NCI-H2107 treated with DMSO at 0.1 percent for 48 hours (cell line): ENCODE measurements around the gene SMAD6.

Experiments used
- DNase-seq: peaks from one replicate; lab custom pipeline; 2025; ENCODE audit not compliant: unreplicated experiment; lab: John Stamatoyannopoulos, UW

The SMAD6 gene

DNA sequence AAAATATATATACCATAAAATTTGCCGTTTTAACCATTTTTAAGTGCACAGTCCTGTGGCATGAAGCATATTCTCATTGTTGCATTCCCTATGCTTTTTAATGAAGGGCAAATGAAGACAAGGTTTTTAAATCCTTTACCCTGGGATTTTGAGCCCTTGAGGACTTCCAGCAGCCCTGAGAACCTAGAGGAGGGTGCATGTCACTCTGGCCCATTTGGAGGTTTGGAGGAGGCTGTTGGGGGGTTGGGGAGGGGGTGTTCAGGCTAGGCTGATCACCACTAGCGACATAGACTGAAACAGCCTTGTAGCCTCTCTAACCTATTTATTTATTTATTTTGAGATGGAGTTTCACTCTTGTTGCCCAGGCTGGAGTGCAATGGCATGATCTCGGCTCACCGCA, 86.0 kb downstream of the SMAD6 start:
- no peak for DNase-seq

DNA sequence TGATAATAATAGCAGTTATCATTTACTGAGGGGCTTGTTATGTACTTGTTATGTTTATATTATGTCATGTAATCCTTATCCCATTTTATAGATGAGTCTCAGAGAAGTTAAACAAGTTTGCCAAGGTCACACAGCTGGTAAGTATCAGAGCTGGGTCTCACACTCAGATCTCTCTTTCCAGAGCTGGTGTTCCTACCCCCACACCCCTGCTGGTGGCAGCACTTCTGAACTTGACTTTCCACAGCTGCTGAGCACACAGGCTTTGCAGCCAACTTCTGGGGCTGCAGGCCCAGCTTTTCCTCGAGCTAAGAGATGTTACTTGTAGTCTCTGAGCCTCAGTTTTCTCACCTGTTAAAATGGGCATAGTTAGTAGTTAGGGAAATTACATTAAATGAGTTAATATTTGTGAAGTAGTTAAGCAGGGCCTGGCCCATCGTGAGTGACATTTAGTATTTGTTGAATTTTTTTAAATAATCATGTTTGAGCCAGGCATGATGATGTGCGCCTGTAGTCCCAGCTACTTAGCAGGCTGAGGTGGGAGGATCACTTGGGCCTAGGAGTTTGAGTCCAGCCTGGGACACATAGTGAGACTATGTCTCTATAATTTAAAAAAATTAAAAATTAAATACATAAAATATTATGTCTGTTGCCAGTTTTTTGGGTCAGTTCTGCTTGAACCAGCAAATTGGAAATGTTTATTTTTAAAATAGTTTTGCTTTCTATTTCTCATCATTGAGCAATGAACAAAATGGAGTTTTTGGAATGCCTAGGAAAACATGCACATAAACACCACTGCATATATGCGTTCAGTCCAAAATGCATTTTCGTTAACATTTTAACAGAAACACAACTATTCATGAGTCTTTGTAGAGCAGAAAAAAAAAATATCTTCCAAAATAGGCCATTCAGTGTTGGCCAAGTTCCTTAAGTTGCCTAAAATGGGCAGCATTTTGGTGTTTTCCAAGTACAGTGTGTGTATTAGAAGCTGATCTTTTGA, 87.3 kb downstream of the SMAD6 start:
- no peak for DNase-seq

DNA sequence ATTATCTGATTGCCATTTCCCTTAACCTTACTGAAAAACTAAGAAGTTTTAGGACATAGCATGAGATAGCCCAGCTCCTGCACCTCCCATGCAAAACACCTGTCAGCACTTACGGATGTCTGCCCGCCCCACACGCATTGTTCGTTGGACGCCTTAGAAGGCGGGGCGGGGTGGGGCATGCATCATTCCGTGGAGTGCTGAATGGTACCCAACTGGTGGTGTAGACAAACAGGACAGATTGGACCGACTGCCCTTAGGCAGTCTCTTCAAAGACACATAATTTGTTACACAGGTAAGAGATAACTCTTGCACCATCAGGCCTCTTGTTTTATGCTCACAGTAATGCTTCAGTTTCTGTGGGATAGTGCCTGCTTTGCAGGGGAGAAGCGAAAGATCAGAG, 93.8 kb downstream of the SMAD6 start:
- DNase-seq = no peak

DNA sequence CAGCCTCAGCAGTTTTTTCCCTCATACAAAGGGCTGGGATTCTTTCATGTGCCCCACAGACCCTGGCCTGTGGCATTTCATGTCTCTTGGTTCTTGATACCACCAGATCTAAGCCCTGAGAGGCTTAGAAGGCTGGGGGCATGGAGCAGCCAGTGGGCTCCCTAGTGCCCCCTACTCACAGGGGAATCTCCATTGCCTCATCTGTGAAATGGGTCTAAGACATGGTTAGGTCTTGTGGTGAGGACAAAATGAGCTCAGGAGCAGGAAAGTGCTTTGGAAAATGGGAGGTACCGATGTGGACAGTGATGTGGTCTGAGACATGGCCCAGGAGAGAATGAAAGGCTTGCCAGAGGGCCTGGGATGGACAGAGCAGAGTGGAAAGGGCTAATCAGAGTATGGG, 94.3 kb downstream of the SMAD6 start:
- no peak for DNase-seq

DNA sequence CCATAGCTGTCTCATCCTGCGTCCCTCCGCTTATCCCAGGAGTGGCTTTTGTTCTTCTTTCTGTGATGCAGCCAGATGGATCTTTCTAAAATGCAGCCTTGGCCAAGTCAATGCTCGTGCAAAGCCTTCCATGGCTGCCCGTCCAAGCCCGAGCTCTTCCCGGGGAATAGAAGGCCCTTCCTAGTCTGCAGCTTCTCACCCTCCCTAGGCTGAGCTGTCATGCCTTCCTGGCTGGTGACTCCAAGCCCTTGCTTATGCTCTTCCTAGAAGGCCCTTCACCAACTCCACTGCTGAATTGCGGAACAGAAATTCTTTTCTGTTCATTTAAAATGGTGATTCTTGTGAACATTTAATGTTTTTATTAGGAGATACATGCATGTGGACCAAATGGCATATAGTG, 95.9 kb downstream of the SMAD6 start:
- no peak for DNase-seq

DNA sequence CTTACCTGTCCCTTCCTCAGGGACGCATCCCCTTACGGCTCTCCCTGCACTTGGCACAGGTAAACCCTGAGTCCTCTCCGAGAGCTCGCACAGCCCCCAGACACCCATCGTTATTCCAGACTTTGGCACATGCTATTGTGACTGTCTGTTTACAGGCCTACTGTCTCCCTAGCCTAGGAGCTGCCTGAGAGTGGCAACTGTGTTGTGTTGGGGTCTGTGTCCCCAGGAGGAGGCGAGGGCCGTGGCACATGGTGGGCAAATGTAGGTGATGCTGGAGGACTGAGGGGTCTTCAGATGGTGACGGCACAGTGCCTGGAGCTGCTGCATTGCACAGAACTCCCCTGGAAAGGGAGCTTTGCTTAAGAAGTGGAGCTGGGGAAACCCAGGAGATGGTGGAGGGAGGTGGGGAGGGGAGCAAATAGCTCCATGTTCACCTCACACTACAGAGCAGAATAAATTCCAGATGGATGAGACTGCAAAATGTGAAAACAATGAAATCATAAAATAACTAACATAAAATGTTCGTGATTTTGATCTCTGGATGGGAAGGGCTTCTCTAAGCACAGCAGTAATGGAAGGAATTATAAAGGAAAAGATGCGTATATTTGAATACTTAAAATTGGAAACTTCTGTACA, 96.5 kb downstream of the SMAD6 start:
- DNase-seq = no peak

DNA sequence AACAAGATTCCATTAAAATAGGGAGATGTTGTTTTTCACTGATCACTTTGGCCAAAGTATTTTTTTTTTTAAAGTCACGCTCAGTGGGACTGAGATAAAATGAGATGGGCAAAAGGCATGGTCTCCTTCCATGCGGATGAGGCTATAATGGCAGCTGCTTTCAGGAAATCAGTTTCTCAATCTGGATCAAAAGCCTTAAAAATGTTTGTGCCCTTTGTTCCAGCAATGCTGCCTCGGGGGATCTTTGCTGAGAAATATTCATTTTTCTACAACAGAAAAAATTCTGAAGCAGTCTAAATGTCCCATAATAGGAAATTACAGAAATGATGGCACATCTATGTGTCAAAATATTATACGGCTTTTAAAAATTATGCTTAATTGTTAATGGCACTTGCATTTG, 97.2 kb downstream of the SMAD6 start:
- no peak for DNase-seq

DNA sequence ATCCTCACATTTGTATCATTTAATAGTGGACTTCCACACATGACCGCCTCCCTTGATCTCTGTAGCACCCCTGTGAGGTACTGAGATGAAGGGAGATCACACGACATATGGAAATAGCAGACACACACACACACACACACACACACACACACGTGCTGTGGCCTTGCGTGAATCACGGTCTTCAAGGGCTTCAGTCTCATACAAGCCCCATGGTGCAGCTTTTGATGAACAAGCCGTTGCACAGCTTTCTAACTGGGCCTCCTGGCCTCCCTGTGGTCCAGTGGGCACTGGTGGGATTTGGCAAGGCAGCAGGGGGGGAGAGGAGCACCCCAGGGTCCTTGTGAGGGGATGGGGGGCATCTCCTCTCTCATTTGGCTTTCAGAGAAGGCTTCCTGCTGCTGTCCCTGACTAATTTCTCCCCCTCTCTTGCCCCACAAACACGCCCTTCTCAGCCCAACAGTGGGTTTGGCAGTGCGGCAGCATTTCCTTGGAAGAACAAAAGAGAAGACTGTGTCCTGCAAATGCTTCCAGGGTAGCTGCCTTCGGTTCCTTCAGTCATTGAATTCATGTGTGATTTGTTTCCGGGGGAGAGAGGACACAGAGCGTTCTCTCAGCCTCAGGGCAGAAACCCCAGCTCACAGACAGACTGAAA, 98.7 kb downstream of the SMAD6 start:
- DNase-seq = no peak

DNA sequence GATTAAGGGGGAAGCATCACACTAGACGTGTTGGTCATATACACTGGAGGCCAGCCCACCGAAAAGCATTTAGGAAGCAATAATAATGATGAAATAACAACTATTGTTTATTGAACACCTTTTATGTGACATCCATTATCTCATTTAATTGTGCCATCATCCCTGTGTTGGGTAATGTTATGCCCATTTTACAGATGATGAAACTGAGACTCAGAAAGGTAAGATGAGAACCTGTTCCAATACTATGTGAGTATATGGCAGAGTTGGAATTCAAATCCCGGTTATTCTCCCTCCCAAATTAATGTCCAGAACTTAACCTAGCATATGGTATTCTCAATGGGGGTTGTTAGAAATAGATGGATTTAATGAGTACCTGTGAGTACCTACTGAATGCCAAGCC, 99.2 kb downstream of the SMAD6 start:
- DNase-seq = no peak

DNA sequence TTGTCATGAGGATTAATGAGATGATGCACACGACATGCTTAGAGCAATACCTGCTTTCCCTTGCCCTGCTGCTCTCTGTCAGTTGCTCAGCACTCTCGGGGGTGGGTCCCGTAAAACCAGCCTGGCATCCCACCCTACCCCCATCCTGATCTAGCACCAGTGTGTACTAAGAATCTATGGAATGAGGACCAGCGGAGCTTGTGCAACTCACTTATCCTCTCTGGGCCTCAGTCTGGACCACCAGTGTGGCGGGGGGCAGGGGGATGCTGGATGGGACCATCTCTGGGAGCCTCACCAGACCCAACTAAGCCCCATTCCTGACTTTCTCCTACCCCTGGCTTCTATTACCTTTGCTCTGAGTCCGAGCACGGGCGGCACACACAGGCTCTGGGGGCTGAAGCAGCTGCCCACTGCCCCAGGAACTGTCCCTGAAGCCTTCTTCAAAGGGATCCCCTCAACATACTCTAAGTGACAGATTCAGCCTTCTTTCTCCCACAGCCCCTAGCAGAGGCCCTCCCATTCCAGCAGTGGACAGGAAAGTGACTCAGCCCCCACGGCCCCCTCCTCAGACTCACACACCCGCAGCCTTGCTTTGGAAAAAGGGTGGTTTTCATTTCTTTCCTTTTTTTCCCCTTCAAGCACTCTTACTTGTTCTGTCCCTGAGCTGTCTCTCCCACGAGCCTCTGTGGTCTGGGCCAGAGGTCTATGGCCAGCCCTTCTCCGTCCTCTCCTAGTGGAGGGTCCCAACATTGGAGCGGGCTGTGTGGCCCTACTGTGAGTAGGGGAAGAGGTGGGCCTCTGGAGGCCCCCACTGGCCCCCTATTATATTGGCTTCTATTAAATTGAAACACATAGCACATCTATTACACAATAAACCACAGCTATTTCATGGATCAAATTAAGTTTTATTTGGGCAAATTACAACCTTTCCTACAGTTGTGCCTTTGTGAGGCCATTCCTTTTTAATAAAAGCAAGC, 100.3 kb downstream of the SMAD6 start:
- DNase-seq = no peak

DNA sequence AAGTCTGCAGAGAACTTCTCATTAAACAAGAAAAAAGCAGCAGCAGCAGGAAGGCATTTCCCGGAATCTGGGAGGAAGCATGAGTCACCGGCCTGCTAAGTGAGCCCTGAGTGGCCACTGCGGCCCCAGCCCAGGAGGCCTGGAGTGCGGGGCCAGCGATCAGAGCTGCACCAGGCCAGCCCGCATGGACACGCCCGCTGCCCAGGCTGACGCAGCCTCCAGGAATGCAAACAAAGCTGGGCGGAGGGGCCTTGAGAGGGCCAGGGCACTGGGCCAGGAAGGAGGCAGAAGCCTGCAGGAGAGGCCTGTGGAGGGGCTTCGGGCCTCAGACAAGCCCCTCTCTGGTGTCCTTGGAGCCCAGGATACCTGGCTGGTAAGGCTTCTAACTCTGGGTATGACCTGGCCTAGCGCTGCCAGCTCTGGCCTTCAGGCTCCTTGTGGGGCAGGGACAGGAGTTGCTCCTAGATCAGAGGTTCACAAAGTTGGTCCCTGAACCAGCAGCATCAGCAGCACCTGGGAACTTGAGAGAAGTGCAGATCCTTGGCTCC, 101.2 kb downstream of the SMAD6 start:
- DNase-seq = no peak

DNA sequence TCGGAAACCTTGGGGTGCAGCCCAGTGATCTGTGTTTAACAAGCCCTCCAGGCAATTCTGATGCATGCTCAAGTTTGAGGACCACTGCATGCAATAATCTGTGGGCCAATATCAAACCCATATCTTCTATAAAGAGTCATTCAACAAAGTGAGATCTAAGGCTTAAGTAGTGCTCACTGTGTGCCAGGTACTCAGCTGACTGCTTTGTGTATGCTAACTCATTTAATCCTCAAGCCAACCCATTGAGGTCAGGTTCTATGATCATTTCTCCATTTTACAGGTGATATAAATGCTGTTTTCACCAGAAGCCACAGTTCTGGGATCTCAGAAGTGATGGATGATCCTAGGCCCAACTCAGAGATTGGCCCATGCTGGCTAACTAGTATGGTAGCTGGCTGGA, 101.7 kb downstream of the SMAD6 start:
- no peak for DNase-seq

DNA sequence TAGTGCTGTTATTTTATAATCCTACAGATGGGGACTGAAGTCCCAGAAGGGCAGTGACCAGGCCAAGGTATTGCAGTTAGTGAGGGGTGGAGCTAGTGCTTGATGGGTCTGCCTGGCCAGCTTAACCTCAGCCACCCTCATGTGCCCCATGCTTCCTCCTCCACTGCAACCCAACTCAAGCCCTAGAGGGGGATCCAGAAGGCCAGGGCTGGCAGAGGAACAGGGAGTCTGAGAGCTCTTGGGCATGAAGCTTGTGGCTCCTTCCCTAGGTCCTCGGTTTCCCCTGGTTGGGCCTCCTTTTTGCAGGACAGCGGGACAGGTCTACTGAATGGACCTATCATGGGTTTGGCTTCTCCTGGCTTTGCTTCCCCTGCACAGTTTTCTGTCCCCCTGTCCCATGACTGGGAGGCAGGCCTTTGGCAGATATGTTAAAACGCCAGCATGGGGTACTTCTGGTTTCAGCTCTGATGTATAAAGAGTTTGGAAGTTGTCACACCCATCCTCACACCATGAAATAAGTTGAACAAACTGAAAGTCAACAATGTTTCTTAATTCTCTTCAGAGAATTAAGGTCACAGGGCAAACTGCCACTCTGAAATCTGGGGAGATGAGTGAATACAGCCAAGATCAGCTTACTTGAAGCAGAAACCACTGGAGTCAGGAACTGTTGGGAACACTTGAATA, 103.3 kb downstream of the SMAD6 start:
- DNase-seq = no peak

DNA sequence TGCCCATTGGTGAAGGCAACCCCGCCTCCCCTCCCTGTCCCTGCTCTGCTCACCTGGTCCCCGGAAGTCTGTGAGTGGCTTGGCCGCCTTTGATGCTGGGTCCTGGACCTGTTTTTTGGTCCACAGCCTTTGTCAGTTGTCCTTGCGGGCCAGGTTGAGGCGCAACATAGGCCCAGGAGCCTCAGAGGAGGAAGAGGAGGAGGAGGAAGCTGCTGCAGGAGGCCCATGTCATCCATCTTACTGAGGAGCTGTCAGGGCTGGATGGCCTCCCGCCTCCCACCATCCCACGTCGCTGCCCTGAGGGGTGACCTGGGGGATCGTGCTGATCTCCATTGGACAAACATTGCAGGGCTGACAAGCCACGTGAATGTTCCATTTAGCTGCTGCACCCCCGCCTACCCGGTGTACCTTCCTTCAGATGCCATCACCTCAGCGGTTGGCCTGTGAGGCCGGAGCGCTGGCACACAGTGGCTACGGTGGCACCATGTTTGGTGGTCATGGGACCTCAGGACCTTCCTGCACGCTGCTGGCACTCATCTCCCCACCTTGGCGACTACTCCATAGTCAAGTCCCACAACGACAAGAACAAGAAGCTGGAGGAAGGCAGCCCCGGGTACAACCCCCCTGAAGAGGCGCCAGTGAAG, 106.3 kb downstream of the SMAD6 start:
- DNase-seq = no peak

DNA sequence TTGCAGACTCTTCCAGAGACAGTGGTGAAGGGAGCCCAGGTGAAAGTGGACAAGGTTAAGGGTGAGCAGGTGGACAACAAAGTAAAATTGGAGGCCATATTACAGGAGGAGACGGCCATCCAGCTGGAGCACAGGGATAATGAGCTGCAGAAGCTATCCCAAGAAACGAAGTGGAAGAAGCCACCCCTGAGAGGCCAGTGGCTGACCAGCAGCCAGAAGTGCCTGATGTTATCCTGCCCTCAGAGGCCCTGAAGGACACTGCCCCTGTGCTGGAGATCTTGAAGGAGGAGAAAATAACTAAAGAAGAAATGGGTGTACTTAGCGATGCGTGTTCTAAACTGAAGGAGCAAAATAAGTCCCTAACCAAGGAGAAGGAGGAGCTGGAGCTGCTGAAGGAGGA, 107.6 kb downstream of the SMAD6 start:
- no peak for DNase-seq

DNA sequence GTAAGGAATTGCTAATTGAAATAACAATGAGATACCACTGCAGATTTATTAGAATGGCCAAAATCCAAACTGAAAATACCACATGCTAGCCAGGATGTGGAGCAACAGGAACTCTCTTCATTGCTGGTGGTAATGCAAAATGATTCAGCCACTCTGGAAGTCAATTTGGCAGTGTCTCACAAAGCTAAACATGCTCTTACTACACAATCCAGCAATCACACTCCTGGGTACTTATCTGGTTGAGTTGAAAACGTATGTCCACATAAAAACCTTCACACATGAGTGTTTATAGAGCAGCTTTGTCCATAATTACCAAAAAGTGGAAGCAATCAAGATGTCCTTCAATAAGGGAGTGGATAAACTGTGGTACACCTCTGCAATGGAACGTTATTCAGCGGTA, 113.3 kb downstream of the SMAD6 start:
- no peak for DNase-seq

DNA sequence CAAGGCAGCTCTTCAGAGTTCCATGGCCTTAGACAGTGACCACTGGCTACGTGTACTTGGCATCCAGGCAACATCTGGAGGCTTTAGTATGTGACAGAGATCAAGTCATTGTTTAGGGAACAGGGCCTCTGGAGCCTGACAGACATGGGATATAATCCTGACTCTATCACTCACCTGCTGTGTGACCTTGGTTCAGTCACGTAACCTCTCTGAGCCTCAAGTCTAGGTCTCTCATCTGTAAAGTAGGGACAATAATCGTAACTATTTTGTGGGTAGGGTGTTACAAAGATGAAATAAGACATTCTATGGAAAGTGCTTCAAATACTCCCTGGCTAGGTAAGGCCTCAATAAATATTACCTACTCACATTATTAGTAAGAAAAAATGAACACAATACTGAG, 114.2 kb downstream of the SMAD6 start:
- no peak for DNase-seq

DNA sequence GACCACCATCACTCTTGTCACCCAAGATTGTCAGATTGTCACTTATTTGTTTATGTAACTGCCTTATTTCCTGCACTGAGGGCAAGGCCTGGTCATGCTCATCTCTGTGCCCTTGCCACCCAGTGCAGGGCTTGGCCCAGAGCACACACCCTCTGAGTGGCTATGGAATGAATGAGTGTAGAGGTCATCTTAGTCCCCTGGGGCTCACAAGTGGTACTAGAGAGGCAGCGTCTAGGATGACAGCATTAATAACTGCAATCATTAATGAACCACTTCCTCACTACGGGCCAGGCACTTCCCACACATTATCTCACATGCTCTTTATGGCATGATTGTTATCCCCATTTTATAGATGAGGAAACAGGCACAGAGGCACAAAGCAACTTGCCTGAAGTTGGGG, 117.0 kb downstream of the SMAD6 start:
- DNase-seq = no peak

DNA sequence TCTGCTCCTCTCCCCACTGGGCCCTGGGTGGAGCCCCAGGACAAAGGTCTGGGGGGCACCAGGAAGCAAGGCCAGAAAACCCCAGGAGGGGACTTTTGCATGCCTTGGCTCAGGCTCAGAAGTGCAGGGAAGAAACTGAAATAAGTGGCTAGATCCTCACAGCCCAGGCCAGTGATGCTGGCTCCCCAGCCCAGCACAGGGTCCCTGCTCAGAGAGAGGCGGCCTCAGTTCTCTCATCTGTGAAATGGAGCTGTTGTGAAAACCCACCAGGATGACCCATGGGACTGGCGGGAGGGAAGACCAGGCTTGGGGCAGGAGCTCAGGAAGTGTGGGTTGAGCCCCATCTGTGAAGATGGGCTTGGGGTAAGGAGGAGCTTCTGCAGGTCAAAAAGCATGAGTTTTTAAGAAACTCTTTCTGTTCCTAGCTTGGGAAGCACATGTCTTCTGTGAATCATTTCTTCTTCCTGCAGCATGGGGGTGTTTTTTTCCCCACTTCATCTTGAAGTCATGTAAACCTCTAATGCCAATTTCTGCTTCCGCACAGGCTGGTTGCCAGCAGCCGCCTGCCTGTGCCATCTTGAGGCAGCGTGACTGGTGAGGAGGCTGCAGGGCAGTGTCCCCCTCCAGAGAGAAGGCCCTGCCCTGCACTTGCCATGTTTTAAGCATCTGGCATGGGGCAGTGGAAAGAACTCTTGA, 118.6 kb downstream of the SMAD6 start:
- DNase-seq = no peak
